ENCODE results near the gene ABCE1.

ABCE1 gene

GRCh38 chr4:145176641-145177432 is 78.7 kb downstream of the ABCE1 start:
- no peak for DNase-seq (ENCODE audit: low read depth in 2 of 2)

GRCh38 chr4:145177511-145177905 is 79.4 kb downstream of the ABCE1 start:
- no peak for DNase-seq (ENCODE audit: low read depth in 2 of 2)

- DNase-seq (ENCODE audit: low read depth in 2 of 2) = no peak
Measured at GRCh38 chr4:145177906-145178538, 79.9 kb downstream of the ABCE1 start.

GRCh38 chr4:145178740-145179280 is 80.7 kb downstream of the ABCE1 start:
- DNase-seq (ENCODE audit: low read depth in 2 of 2) = no peak
